Muscle layer of duodenum (tissue), 2 donors: ENCODE results near the gene LANCL3.

Experiments
- H3K27ac ChIP-seq: one replicate; pipeline ENCODE4 v1.7.0; 2013; ENCODE audit warnings: mild to moderate bottlenecking, low read length
- H3K27me3 ChIP-seq: one replicate; pipeline ENCODE4 v1.7.0; 2013; ENCODE audit warnings: low read depth, mild to moderate bottlenecking, control low read depth, low read length
- H3K36me3 ChIP-seq, 2 donors: one replicate each; pipeline ENCODE4 v1.7.0; 2013; ENCODE audit warnings: low read length in 2 of 2, control low read depth in 1 of 2, mild to moderate bottlenecking in 1 of 2; ENCODE audit not compliant: insufficient read depth in 2 of 2, control insufficient read depth in 1 of 2
- H3K4me1 ChIP-seq, 2 donors: one replicate each; pipeline ENCODE4 v1.7.0; 2013; ENCODE audit warnings: low read length in 2 of 2, mild to moderate bottlenecking in 2 of 2, control low read depth in 1 of 2, moderate library complexity in 1 of 2; ENCODE audit not compliant: insufficient read depth in 2 of 2, control insufficient read depth in 1 of 2
- H3K4me3 ChIP-seq, 2 donors: one replicate each; pipeline ENCODE4 v1.7.0; 2013; ENCODE audit warnings: low read length in 2 of 2, low read depth in 1 of 2, mild to moderate bottlenecking in 1 of 2
- H3K9me3 ChIP-seq, 2 donors: one replicate each; pipeline ENCODE4 v1.7.0; 2013; ENCODE audit warnings: low read length in 2 of 2, control low read depth in 1 of 2, mild to moderate bottlenecking in 1 of 2; ENCODE audit not compliant: control insufficient read depth in 1 of 2
- donor health status: healthy.

The LANCL3 gene

DNA sequence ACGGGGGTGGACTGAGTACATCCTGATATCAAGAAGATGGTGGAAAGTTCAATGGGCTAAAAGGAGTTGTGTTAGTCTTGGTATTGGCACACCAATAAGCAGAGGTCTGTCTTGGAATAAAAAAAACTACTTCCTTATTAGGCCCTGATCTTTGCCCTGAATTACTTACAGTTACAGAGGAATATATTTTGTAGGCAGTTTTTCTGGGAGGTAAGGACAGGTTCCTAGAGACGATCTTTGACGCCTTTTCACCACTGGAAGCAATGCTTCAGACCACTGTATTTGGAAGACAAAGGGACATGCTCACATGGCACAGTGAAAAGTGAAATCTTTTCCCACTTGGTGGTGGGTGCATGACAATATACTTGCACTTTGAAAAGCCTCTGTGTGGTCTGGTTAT lies 113.5 kb downstream of the LANCL3 start:
- peak overlapping the region; percentile 86 for H3K27ac ChIP-seq
- peak overlapping the region; percentile 2 to 53 for H3K4me3 ChIP-seq
- no peaks in the 10 kb centered on the region for H3K9me3 ChIP-seq
- H3K4me1 ChIP-seq, result peaks cover 0 to 6% of the 10 kb centered on the region in 2 donors
- H3K36me3 ChIP-seq, result no peaks in the 10 kb centered on the region
- H3K27me3 ChIP-seq, result no peaks in the 10 kb centered on the region

DNA sequence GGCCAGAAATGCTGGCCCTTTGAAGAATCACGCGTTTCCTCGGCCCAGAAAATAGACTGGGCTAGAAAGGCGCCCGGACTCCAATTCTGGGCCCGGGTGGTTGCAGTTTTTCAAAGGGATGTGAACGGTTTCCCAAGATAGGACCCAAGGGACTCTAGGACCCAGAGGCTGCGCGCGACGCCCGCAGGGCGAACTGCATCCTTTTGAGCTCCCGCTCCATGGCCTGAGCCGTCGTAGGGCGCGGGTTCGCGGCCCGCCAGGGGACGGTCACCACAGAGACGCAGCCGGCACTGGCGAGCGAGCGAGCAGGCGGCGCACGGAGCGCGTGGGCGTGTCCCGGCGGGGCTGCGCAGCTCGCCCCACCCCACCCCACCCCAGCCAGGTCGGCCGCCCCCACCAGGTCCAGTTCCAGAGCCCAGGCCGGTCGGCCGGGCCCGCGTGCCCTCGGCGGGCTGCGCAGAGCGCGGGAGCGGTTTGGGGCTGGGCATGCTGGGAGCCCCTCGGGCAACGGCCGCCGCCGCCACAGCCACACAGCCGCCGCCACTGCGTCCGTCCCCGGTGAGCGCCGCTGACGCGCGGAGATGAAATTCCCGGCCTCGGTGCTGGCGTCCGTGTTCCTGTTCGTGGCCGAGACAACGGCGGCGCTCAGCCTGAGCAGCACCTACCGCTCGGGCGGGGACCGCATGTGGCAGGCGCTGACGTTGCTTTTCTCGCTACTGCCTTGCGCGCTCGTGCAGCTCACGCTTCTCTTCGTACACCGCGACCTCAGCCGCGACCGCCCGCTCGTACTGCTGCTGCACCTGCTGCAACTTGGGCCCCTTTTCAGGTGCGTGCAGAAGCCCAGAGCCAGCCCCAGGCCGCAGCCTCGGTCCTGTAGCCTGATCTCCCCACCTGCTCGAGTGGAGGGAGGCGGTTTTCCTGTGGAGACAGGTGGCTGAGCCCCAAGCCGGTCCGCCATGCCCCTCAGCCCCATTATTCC lies 114.2 kb downstream of the LANCL3 start, which contains the start of gene XK:
Gene XK, plus strand, starts transcription at position 411 of the 979 bp plus-strand sequence. Its CDS starts 171 bp downstream, at position 582.
- Histone ChIP-seq H3K36me3 (no peaks in the 10 kb centered on the region), H3K4me1 (peaks cover 0 to 6% of the 10 kb centered on the region in 2 donors), H3K9me3 (no peaks in the 10 kb centered on the region), H3K4me3 (peak within 1 kb of the TSS; percentile 53 to 61), H3K27ac (peak within 1 kb of the TSS; percentile 86), H3K27me3 (no peaks in the 10 kb centered on the region)

DNA sequence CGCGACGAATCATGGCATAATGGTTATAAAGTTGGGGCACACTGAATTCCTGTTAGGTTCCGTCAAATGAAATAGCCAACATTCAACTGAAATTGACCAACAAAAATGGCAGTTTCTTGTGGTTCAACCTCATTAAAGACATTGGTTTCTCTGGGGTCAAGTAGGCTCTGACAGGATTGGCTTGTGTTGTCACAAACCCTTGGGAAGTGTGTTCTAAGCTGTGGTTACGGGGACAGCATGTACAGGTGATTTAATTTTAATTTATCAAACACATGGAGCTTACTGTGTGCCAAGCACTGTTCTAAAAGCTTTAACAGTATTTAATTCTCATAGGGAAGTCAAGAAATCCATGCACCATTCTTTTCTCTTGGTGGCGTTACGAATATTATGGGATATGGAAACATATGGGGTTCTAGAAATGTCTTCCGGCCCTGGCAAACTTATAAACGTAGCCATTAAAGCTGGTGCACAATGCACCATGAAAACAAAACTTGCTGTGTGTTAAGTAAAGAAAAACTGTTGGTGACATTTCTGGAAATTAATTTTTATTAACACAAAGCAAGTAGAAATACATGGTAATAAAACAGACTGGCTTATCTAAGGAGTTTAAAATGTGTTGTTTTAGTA lies 115.0 kb downstream of the LANCL3 start:
- H3K4me3 ChIP-seq, result peak overlapping the region; percentile 53 to 61
- no peaks in the 10 kb centered on the region for H3K36me3 ChIP-seq
- peak overlapping the region; percentile 77 for H3K27ac ChIP-seq
- H3K9me3 ChIP-seq, result no peaks in the 10 kb centered on the region
- peaks cover 0 to 6% of the 10 kb centered on the region in 2 donors for H3K4me1 ChIP-seq
- no peaks in the 10 kb centered on the region for H3K27me3 ChIP-seq

DNA sequence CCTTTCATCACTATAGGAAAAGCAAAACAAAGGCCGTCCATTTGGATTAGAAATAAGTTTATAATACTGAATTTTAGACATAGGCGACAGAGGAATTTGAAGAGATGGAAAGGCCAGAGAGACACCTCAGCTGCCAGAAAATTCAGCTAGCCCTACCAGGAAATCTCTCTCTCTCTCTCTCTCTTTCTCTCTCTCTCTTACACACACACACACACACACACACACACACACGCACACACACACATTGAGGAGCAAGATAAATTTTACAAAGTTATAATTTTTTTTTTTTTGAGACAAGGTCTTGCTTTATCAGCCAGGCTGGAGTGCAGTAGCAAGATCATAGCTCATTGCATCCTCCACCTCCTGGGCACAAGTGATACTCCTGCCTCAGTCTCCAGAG lies 115.5 kb downstream of the LANCL3 start:
- Histone ChIP-seq H3K36me3 (no peaks in the 10 kb centered on the region), H3K27me3 (no peaks in the 10 kb centered on the region), H3K9me3 (no peaks in the 10 kb centered on the region), H3K4me1 (peaks cover 0 to 6% of the 10 kb centered on the region in 2 donors), H3K27ac (peak overlapping the region; percentile 77), H3K4me3 (peak overlapping the region in 1 of 2 donors; percentile 61)

DNA sequence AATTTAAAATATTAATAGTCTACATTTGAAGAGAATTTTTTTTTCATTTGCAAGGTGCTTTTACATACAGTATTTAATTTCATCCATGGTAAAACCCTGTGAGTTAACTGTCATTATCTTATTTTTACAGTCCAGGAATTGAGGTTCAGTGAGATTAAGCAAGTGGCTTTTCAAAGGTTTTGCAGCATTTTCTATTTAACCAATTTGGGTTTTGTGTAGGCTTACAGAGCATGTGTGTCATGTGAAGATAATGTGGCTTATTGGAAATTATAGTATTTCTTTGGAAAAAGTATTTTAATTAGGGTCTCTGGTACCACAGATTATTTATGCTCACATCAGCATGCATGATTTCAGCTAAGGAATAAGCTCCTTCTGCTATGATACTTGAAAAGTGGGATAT lies 118.7 kb downstream of the LANCL3 start:
- H3K4me3 ChIP-seq, result no peak overlapping the region
- H3K4me1 ChIP-seq, result peaks cover 0 to 5% of the 10 kb centered on the region in 2 donors
- H3K27me3 ChIP-seq, result no peaks in the 10 kb centered on the region
- H3K9me3 ChIP-seq, result no peaks in the 10 kb centered on the region
- H3K27ac ChIP-seq, result no peak overlapping the region
- H3K36me3 ChIP-seq, result no peaks in the 10 kb centered on the region

DNA sequence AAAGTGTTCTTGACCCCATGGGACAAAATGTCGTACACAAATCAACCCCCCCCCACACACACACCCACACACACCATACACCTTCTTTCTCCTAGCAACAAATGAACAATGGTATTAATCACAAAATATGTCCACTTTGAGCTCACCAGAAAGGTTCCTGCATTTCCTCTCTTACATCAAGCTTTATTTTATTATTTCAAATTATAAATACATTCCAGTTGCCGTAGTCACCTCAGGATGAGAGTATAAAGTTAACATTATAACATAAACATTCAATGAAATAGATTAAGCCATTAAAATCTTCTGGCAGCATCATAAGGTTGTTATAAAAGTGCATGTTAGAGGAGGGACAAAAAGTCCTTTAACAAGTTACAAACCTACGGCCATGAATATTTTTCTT lies 121.5 kb downstream of the LANCL3 start:
- Histone ChIP-seq H3K36me3 (no peaks in the 10 kb centered on the region), H3K4me3 (no peak overlapping the region), H3K27ac (no peak overlapping the region), H3K27me3 (no peaks in the 10 kb centered on the region), H3K9me3 (no peaks in the 10 kb centered on the region), H3K4me1 (no peaks in the 10 kb centered on the region)

DNA sequence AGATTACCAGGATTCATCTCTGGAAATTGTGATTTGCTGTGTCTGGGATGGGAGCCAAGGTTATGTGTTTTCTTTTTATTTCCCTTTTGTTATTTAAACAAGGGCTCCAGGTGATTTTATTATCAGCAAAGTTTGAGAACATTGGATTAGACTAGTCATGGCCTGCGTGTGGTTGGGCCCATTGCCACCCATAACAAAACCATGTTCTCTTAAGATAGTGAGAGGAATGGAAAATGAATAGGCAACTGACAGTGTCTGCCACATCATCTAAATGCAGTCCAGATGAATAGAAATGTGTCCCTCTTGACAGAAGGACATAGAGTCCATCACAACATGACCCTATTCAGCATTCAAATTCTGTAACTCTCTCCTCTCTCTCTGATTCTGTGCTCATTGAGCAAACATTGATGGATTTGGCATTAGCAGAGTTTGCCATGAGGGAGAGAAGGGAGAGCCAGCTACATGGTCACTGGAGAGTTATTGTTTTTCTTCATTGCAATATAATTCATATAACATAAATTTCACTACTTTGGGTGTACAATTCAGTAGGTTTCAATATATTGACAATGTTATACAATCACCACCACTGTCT lies 125.8 kb downstream of the LANCL3 start:
- Histone ChIP-seq H3K4me3 (no peak overlapping the region), H3K36me3 (no peaks in the 10 kb centered on the region), H3K9me3 (no peaks in the 10 kb centered on the region), H3K27me3 (no peaks in the 10 kb centered on the region), H3K4me1 (no peaks in the 10 kb centered on the region), H3K27ac (no peak overlapping the region)

DNA sequence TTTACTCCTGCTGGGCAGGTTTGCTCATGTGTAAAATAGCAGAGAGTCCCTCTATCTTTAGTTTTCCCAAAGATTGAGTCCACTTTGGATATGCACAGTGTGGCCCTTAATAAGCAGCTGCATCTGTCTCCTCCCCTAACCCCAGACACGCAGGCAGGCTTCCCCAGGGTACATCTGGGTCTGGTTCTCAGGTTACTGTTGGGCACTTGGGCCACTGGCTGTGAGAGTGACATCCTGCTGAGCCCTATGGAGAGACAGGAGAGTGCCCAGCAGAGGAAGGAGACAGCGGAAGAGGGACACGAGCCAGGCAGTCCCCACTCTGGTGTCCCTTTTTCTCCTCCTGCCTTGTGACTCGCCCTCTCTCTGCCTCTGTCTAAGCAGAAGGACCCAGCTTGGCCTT lies 130.1 kb downstream of the LANCL3 start:
- Histone ChIP-seq H3K36me3 (no peaks in the 10 kb centered on the region), H3K4me3 (no peak overlapping the region), H3K9me3 (no peaks in the 10 kb centered on the region), H3K4me1 (no peaks in the 10 kb centered on the region), H3K27me3 (no peaks in the 10 kb centered on the region), H3K27ac (no peak overlapping the region)

DNA sequence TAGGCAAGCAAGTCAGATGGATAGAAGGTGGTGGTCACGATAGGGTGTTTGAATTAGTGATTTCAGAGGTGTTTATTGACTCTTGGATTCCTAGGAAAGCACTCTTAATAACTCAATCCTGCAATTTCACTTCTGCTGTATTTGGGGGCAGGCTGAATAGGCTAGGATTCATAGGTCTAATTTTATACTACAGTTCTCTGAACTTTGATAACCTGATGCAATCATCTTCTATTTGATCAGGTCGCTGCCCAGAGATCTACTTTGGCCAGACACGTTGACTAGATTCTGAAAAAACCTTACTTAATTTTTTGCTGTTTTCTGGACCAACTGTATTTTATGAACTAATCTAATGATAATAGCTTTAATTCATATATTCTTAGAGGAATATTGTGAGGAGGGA lies 140.5 kb downstream of the LANCL3 start:
- Histone ChIP-seq H3K27me3 (no peaks in the 10 kb centered on the region), H3K4me3 (no peak overlapping the region), H3K27ac (no peak overlapping the region), H3K36me3 (no peaks in the 10 kb centered on the region), H3K9me3 (no peaks in the 10 kb centered on the region), H3K4me1 (peaks cover 0 to 3% of the 10 kb centered on the region in 2 donors)

DNA sequence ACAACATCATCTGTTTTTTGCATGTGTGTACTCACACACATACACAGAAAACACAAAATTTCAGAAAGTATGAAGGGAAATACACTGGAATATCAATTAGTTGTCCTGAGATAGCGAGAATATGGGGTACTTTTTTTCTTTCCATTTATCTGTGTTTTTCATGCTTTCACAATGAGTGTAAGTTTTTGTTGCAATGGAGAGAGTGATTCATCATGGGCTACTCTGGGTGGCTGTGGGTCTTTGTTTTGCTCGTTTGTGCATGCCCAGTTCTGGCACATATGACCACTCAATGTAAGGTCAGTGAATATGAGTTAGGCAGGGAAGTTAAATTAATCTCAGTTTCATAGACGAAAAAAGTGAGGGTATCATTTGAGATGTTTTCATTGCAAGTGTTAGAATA lies 141.0 kb downstream of the LANCL3 start:
- Histone ChIP-seq H3K4me3 (no peak overlapping the region), H3K27me3 (no peaks in the 10 kb centered on the region), H3K27ac (no peak overlapping the region), H3K9me3 (no peaks in the 10 kb centered on the region), H3K36me3 (no peaks in the 10 kb centered on the region), H3K4me1 (peaks cover 0 to 3% of the 10 kb centered on the region in 2 donors)

DNA sequence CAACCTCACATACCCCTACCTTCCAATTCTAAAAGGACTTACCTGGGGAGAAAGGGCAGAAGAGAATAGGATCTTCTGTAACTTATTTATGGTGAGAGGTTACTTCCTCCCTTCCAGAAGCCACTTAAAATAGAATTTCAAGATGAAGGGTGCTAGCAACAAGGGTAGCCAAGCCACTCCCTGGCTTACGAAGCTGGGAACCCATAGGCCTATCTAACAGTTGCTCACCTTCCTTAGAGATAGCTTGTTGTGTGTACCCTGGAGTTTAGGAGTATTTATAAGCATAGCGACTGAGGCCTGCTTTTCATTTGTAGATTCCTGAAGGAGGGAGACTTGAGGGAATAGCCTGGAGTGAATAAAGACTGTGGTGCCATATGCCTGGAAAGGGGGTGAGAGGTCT lies 143.0 kb downstream of the LANCL3 start:
- Histone ChIP-seq H3K9me3 (no peaks in the 10 kb centered on the region), H3K27ac (no peak overlapping the region), H3K27me3 (no peaks in the 10 kb centered on the region), H3K4me1 (peaks cover 0 to 3% of the 10 kb centered on the region in 2 donors), H3K36me3 (no peaks in the 10 kb centered on the region), H3K4me3 (no peak overlapping the region)
